ENCODE results near the gene ENTPD3.

GRCh38 chr3:40461161-40461560, 74.2 kb downstream of the ENTPD3 start:
- TF ChIP-seq FOXA1 (IDR thresholded peaks at IDR 0.05) (no peak), PKNOX1 (IDR thresholded peaks at IDR 0.05) (no peak), ELF4 (IDR thresholded peaks at IDR 0.05) (0 out of 2 replicates have a peak, but pooled peaks have one; percentile 13), SUZ12 (IDR thresholded peaks at IDR 0.05) (no peak), CTBP1 (IDR thresholded peaks at IDR 0.05; ENCODE audit: borderline replicate concordance) (no peak), L3MBTL2 (conservative IDR thresholded peaks at IDR 0.05) (no peak), ZNF384 (IDR thresholded peaks at IDR 0.05) (no peak), FOXM1 (IDR thresholded peaks at IDR 0.05; ENCODE audit: borderline replicate concordance) (no peak), SP1 (IDR thresholded peaks at IDR 0.05) (no peak)
